SK-N-SH (cell line): ENCODE data around the gene CEACAM4. TPM values are rescaled to one million over a fixed set of nuclear protein-coding genes. Genes with fewer than 3 reads are reported as not detected.

Experiments
- CTCF ChIA-PET: fragments of 300-600, 350-600 bp; formaldehyde crosslinking; extraction: SDS; loops from one replicate; lab custom pipeline; 2021; lab: Yijun Ruan, JAX
- POLR2A ChIA-PET: fragments of 350-600 bp; sonication (Branson Sonifier 250); formaldehyde crosslinking; extraction: SDS; loops from one replicate; lab custom pipeline; 2020; ENCODE audit warnings: antibody characterized with exemption, inconsistent platforms; lab: Yijun Ruan, JAX
- DNase-seq: peaks from one replicate; pipeline ENCODE4 v3.0.0; 2012
- H2AFZ ChIP-seq: fragments of 200-600 bp; sonication (generic); 2 replicates; pipeline ENCODE4 v1.8.1; 2016; ENCODE audit warnings: antibody characterized with exemption, mild to moderate bottlenecking, low read depth
- H3F3A ChIP-seq: fragments of 200-600 bp; sonication (generic); replicated peaks from 2 replicates; pipeline ENCODE3; 2016; ENCODE audit warnings: antibody characterized with exemption, mild to moderate bottlenecking; ENCODE audit not compliant: insufficient read depth
- H3K27ac ChIP-seq, 2 experiments: fragments of 200-500 bp in 1 of 2; fragments of 200-600 bp in 1 of 2; sonication (Bioruptor generic) in 1 of 2; sonication (generic), shearing (Covaris generic) in 1 of 2; 2 replicates each; pipeline versions ENCODE4 v1.5.1 to v1.6.1; 2014 to 2016; ENCODE audit warnings: low read depth in 2 of 2, inconsistent platforms in 1 of 2, low read length in 1 of 2, mild to moderate bottlenecking in 1 of 2, mixed read lengths in 1 of 2
- H3K27me3 ChIP-seq: fragments of 200-600 bp; sonication (generic), shearing (Covaris generic); 2 replicates; pipeline ENCODE4 v1.6.1; 2016; ENCODE audit warnings: mixed run types; ENCODE audit not compliant: insufficient read depth
- H3K36me3 ChIP-seq, 2 experiments: fragments of 200-500 bp in 1 of 2; fragments of 200-600 bp in 1 of 2; sonication (Bioruptor generic) in 1 of 2; sonication (generic) in 1 of 2; replicated peaks in 1 of 2; 2 replicates each; pipeline versions ENCODE3 to v1.5.1; 2014 to 2016; ENCODE audit warnings: low read length in 1 of 2, mild to moderate bottlenecking in 1 of 2; ENCODE audit not compliant: insufficient read depth in 2 of 2, control insufficient read depth in 1 of 2
- H3K4me1 ChIP-seq, 2 experiments: fragments of 200-500 bp in 1 of 2; fragments of 200-600 bp in 1 of 2; sonication (Bioruptor generic) in 1 of 2; sonication (generic), shearing (Covaris generic) in 1 of 2; 2 replicates each; pipeline versions ENCODE4 v1.5.1 to v1.6.1; 2014 to 2016; ENCODE audit warnings: low read depth in 1 of 2, low read length in 1 of 2, mixed run types in 1 of 2; ENCODE audit not compliant: insufficient read depth in 2 of 2, control insufficient read depth in 1 of 2
- H3K4me2 ChIP-seq: fragments of 200-600 bp; sonication (generic), shearing (Covaris generic); 2 replicates; pipeline ENCODE4 v1.6.1; 2017; ENCODE audit warnings: mixed run types
- H3K4me3 ChIP-seq, 2 experiments: fragments of 200-500 bp in 1 of 2; fragments of 200-600 bp in 1 of 2; sonication (Bioruptor generic) in 1 of 2; sonication (generic), shearing (Covaris generic) in 1 of 2; 2 replicates each; pipeline versions ENCODE4 v1.5.1 to v1.8.1; 2014 to 2016; ENCODE audit warnings: low read depth in 2 of 2, inconsistent platforms in 1 of 2, low read length in 1 of 2, mild to moderate bottlenecking in 1 of 2, mixed read lengths in 1 of 2, moderate library complexity in 1 of 2
- H3K79me2 ChIP-seq: fragments of 200-600 bp; sonication (generic); 2 replicates; pipeline ENCODE4 v1.8.1; 2017; ENCODE audit warnings: mild to moderate bottlenecking; ENCODE audit not compliant: insufficient read depth
- H3K9ac ChIP-seq: fragments of 200-600 bp; sonication (generic); 2 replicates; pipeline ENCODE4 v1.6.1; 2017; ENCODE audit warnings: mixed run types
- H3K9me2 ChIP-seq: fragments of 200-600 bp; sonication (generic); 2 replicates; pipeline ENCODE4 v1.6.1; 2017; ENCODE audit warnings: mixed run types
- H3K9me3 ChIP-seq: fragments of 200-600 bp; sonication (generic); 2 replicates; pipeline ENCODE4 v1.6.1; 2017; ENCODE audit warnings: mixed run types, mild to moderate bottlenecking, moderate library complexity
- H4K20me1 ChIP-seq: fragments of 200-600 bp; sonication (generic); 2 replicates; pipeline ENCODE4 v1.6.1; 2017; ENCODE audit warnings: mild to moderate bottlenecking, mixed run types; ENCODE audit not compliant: insufficient read depth
- CHD2 ChIP-seq: fragments of 150-350 bp; IDR thresholded peaks from 2 replicates; pipeline ENCODE4 v1.6.1; 2018; ENCODE audit warnings: low read length; ENCODE audit not compliant: partially characterized antibody
- ELF1 ChIP-seq: IDR thresholded peaks from 2 replicates; pipeline ENCODE4 v1.4.0; 2012
- EP300 ChIP-seq, 2 experiments: IDR thresholded peaks; 2 replicates each; pipeline versions ENCODE4 v1.4.0 to v1.6.1; 2012; ENCODE audit warnings: borderline replicate concordance in 1 of 2, low read depth in 1 of 2, low read length in 1 of 2
- EZH2phosphoT487 ChIP-seq: fragments of 200-600 bp; sonication (generic); IDR thresholded peaks from 2 replicates; pipeline ENCODE4 v1.6.1; 2017; ENCODE audit warnings: low read depth, mixed run types, mild to moderate bottlenecking, antibody characterized with exemption, moderate library complexity, borderline replicate concordance
- FOSL2 ChIP-seq: IDR thresholded peaks from 2 replicates; pipeline ENCODE4 v1.4.0; 2012; ENCODE audit warnings: low read depth, mild to moderate bottlenecking, moderate library complexity, borderline replicate concordance
- FOXM1 ChIP-seq: IDR thresholded peaks from 2 replicates; pipeline ENCODE4 v1.4.0; 2012; ENCODE audit warnings: low read depth, mild to moderate bottlenecking
- JUND ChIP-seq: IDR thresholded peaks from 2 replicates; pipeline ENCODE4 v1.4.0; 2012
- POLR2AphosphoS5 ChIP-seq: IDR thresholded peaks from 2 replicates; pipeline ENCODE4 v1.6.1; 2012; ENCODE audit warnings: low read depth, low read length
- RCOR1 ChIP-seq: fragments of 150-350 bp; IDR thresholded peaks from 2 replicates; pipeline ENCODE4 v1.6.1; 2017; ENCODE audit warnings: antibody characterized with exemption, low read length
- RXRA ChIP-seq: IDR thresholded peaks from 2 replicates; pipeline ENCODE4 v1.4.0; 2012; ENCODE audit warnings: low read depth, mild to moderate bottlenecking, borderline replicate concordance
- SIN3A ChIP-seq: IDR thresholded peaks from 2 replicates; pipeline ENCODE4 v1.6.1; 2012; ENCODE audit warnings: low read depth, mild to moderate bottlenecking, low read length, moderate library complexity, borderline replicate concordance
- TCF12 ChIP-seq: IDR thresholded peaks from 2 replicates; pipeline ENCODE4 v1.4.0; 2012
- TEAD4 ChIP-seq: IDR thresholded peaks from 2 replicates; pipeline ENCODE4 v1.4.0; 2012; ENCODE audit warnings: mild to moderate bottlenecking, borderline replicate concordance; ENCODE audit not compliant: insufficient read depth
- USF2 ChIP-seq: fragments of 150-350 bp; IDR thresholded peaks from 2 replicates; pipeline ENCODE4 v1.6.1; 2017; ENCODE audit warnings: antibody characterized with exemption, low read length, low read depth, borderline replicate concordance
- YY1 ChIP-seq: IDR thresholded peaks from 2 replicates; pipeline ENCODE4 v1.4.0; 2012; ENCODE audit warnings: low read depth, mild to moderate bottlenecking
- WGBS: methylation state at CpG from one replicate; pipeline ENCODE4 v1.1.6; 2017; ENCODE audit warnings: low lambda C conversion rate; 5-methylcytosine and 5-hydroxymethylcytosine counted together
- polyA plus RNA-seq, 3 experiments: library from polyadenylated mRNA; depleted of rRNA; stranded (reverse); fragments of >200 nt; gene quantifications; 2 replicates each; pipeline ENCODE4 v1.2.3, GENCODE V29; 2012
- TF ChIP-seq, protein P1 (sequence below): fragments of 150-350 bp; IDR thresholded peaks from 2 replicates; pipeline ENCODE4 v1.6.1; 2016; ENCODE audit warnings: mild to moderate bottlenecking, low read depth, low read length
- TF ChIP-seq, protein P2 (sequence below): IDR thresholded peaks from 2 replicates; pipeline ENCODE4 v1.6.1; 2012; ENCODE audit warnings: mild to moderate bottlenecking, low read depth, low read length, moderate library complexity
- TF ChIP-seq, protein P3 (sequence below): IDR thresholded peaks from 2 replicates; pipeline ENCODE4 v1.4.0; 2012; ENCODE audit warnings: low read depth
- TF ChIP-seq, protein P4 (sequence below): IDR thresholded peaks from 2 replicates; pipeline ENCODE4 v1.4.0; 2012; ENCODE audit warnings: low read depth, borderline replicate concordance

Gene CEACAM4
- polyA plus RNA-seq, 1 of the 3 experiments (the other 2 are of a cell fraction): not detected

DNA sequence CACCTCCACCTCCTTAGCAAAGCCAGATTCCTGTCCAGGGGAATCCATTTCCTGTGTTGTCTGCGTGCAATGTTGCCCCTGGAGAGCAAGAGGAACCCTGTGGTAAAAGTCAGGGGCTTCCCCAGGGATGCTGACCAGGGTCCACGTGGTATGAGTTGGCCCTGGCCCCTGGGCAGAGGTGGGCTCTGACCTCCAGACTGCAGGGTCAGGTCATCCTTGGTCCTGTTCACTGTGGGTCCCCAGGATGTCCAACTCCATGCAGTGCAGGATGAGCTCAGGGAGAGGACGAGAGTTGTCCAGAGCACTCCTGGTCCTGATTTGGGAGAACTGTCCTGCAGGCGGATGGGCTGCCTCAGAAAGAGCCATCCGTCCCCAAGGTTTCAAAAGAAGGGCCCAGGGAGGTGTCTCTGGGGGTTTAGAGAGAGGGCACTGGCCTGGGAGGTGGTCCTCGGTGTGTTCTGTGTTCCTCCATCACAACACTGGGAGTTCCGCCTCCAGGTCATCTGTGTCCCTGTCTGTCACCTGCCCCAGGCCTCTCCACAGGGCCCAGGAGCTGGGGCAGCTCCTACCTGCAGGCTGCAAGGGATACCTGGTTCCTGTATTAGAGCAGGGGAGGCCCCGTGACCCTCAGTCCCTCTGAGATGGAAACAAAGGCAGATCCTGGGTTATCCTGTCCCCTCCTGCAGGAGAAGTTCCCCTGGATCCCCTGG lies 1.2 kb upstream of the CEACAM4 start:
- no peak for TF ChIP-seq FOSL2
- no peak for TF ChIP-seq YY1
- no peak for TF ChIP-seq CHD2
- no peak for TF ChIP-seq SIN3A
- TF ChIP-seq EZH2phosphoT487: no peak
- no peak for TF ChIP-seq USF2
- TF ChIP-seq TEAD4: no peak
- TF ChIP-seq POLR2AphosphoS5: no peak
- H3K9me2 ChIP-seq: no peaks in the 10 kb centered on the region
- 0 out of 2 replicates have a peak, but pooled peaks cover 9% of the 10 kb centered on the region for H3K27me3 ChIP-seq
- H3K4me3 ChIP-seq: no peak overlapping the region
- no peaks in the 10 kb centered on the region for H3K79me2 ChIP-seq
- no peak for DNase-seq
- no peak overlapping the region for H3K27ac ChIP-seq
- no peak overlapping the region for H3K9ac ChIP-seq
- no peak overlapping the region for H2AFZ ChIP-seq
- no peaks in the 10 kb centered on the region for H3K4me1 ChIP-seq
- H3K4me2 ChIP-seq: no peak overlapping the region
- no peaks in the 10 kb centered on the region for H3K9me3 ChIP-seq
- H3F3A ChIP-seq: no peaks in the 10 kb centered on the region
- ChIA-PET POLR2A (no interaction called here), CTCF (interaction anchor here (4.3 kb wide), 1 partner anchor 13 kb away, joined by 21 read pairs; no protein-coding TSS in a partner anchor)
- no peaks in the 10 kb centered on the region for H4K20me1 ChIP-seq
- no peaks in the 10 kb centered on the region for H3K36me3 ChIP-seq
- 3% methylated on average over 5 of the region's 8 CpGs for WGBS

DNA sequence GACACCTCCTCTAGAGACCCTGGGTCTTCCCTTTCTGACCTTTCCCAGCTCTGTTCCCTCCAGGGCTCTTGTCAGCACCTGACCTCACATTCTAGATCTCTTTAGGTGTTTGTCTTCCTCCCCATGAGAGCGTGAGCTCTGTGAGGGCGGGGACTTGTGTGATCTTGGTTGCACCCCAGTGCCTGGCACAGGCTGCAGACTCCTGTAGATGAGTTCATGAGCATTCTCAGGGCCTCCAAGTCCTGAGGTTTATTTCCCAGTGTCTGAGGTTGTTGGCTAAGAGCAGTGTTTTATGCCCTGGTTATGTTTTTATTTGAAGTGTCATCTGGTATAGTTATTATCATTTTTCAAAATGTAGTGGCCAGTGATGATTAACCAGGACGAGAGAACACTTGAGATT lies 596 bp downstream of the CEACAM4 start:
- Histone ChIP-seq H3K9ac (no peak overlapping the region), H2AFZ (no peak overlapping the region), H3K4me1 (no peaks in the 10 kb centered on the region), H3K79me2 (no peaks in the 10 kb centered on the region), H3K27me3 (peaks cover 9% of the 10 kb centered on the region; the same call in 1 of the 2 replicates), H3K4me2 (no peak overlapping the region), H3K27ac (no peak overlapping the region), H3K4me3 (no peak overlapping the region), H3K9me3 (no peaks in the 10 kb centered on the region), H3F3A (no peaks in the 10 kb centered on the region), H3K36me3 (no peaks in the 10 kb centered on the region), H4K20me1 (no peaks in the 10 kb centered on the region), H3K9me2 (no peaks in the 10 kb centered on the region)
- ChIA-PET CTCF (no interaction called here), POLR2A (no interaction called here)
- 0% methylated on average over 3 of the region's 3 CpGs for WGBS
- DNase-seq: no peak
- no peak for TF ChIP-seq CHD2
- no peak for TF ChIP-seq YY1
- TF ChIP-seq, protein P1, sequence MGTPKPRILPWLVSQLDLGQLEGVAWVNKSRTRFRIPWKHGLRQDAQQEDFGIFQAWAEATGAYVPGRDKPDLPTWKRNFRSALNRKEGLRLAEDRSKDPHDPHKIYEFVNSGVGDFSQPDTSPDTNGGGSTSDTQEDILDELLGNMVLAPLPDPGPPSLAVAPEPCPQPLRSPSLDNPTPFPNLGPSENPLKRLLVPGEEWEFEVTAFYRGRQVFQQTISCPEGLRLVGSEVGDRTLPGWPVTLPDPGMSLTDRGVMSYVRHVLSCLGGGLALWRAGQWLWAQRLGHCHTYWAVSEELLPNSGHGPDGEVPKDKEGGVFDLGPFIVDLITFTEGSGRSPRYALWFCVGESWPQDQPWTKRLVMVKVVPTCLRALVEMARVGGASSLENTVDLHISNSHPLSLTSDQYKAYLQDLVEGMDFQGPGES: no peak
- TF ChIP-seq FOSL2: no peak
- TF ChIP-seq EP300 (IDR thresholded peaks at IDR 0.05; ENCODE audit: borderline replicate concordance in 1 of 2, low read depth in 1 of 2, low read length in 1 of 2): no peak
- no peak for TF ChIP-seq TEAD4
- no peak for TF ChIP-seq POLR2AphosphoS5
- TF ChIP-seq TCF12: no peak
- no peak for TF ChIP-seq ELF1
- no peak for TF ChIP-seq JUND
- TF ChIP-seq, protein P2, sequence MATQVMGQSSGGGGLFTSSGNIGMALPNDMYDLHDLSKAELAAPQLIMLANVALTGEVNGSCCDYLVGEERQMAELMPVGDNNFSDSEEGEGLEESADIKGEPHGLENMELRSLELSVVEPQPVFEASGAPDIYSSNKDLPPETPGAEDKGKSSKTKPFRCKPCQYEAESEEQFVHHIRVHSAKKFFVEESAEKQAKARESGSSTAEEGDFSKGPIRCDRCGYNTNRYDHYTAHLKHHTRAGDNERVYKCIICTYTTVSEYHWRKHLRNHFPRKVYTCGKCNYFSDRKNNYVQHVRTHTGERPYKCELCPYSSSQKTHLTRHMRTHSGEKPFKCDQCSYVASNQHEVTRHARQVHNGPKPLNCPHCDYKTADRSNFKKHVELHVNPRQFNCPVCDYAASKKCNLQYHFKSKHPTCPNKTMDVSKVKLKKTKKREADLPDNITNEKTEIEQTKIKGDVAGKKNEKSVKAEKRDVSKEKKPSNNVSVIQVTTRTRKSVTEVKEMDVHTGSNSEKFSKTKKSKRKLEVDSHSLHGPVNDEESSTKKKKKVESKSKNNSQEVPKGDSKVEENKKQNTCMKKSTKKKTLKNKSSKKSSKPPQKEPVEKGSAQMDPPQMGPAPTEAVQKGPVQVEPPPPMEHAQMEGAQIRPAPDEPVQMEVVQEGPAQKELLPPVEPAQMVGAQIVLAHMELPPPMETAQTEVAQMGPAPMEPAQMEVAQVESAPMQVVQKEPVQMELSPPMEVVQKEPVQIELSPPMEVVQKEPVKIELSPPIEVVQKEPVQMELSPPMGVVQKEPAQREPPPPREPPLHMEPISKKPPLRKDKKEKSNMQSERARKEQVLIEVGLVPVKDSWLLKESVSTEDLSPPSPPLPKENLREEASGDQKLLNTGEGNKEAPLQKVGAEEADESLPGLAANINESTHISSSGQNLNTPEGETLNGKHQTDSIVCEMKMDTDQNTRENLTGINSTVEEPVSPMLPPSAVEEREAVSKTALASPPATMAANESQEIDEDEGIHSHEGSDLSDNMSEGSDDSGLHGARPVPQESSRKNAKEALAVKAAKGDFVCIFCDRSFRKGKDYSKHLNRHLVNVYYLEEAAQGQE: no peak
- TF ChIP-seq FOXM1: no peak
- TF ChIP-seq, protein P3, sequence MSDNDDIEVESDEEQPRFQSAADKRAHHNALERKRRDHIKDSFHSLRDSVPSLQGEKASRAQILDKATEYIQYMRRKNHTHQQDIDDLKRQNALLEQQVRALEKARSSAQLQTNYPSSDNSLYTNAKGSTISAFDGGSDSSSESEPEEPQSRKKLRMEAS: no peak
- no peak for TF ChIP-seq RXRA
- TF ChIP-seq, protein P4, sequence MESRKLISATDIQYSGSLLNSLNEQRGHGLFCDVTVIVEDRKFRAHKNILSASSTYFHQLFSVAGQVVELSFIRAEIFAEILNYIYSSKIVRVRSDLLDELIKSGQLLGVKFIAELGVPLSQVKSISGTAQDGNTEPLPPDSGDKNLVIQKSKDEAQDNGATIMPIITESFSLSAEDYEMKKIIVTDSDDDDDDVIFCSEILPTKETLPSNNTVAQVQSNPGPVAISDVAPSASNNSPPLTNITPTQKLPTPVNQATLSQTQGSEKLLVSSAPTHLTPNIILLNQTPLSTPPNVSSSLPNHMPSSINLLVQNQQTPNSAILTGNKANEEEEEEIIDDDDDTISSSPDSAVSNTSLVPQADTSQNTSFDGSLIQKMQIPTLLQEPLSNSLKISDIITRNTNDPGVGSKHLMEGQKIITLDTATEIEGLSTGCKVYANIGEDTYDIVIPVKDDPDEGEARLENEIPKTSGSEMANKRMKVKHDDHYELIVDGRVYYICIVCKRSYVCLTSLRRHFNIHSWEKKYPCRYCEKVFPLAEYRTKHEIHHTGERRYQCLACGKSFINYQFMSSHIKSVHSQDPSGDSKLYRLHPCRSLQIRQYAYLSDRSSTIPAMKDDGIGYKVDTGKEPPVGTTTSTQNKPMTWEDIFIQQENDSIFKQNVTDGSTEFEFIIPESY: no peak
- TF ChIP-seq RCOR1: no peak
- no peak for TF ChIP-seq SIN3A
